ENCODE results near the gene DZIP1L. TPM values are rescaled to one million over a fixed set of nuclear protein-coding genes. Genes with fewer than 3 reads are reported as not detected.
"Not testable (repeated sequence)": the region's sequence is repeated elsewhere in the genome, so short reads cannot be mapped to it uniquely, and the experiment has no call there.

DZIP1L gene
- total RNA-seq = 10 to 100 TPM in 4 of 8 experiments, 1 to 10 TPM in 4; 3.9 to 59.9 (median 12.1) TPM

GRCh38 chr3:138114988-138115971 is at the start of gene DZIP1L:
Gene DZIP1L, minus strand, starts transcription at chr3:138115608. Its CDS starts 11,637 bp downstream, at chr3:138103971.
- 0% methylated on average over 1 to 4 of the region's 86 CpGs; no CpG with 5 or more reads in 5 of the 10 experiments for WGBS, 10 experiments
- Histone ChIP-seq H3K4me3 (peak within 1 kb of the TSS; percentile 48 to 81 (median 70)), H3K4me1 (replicated peaks in 1 of 2) (peaks cover 12 to 18% of the 10 kb centered on the region in 2 donors), H3K27ac (peak within 1 kb of the TSS; percentile 49 to 81)
- in situ Hi-C loops (cut with MboI; ENCODE audit: low pct_unique_long_range_greater_than_20kb in 2 of 9, low sequenced_read_pairs in 9 of 9, unreplicated experiment in 9 of 9) = loop anchor here in 1 of 9 experiments (10.0 kb wide), 1 partner anchor 50 kb away; no protein-coding TSS in a partner anchor
- peak; percentile 63 to 90 (median 83) for ATAC-seq (replicated peaks in 6 of 8)

- Histone ChIP-seq H3K4me3 (no peak overlapping the region), H3K27ac (no peak overlapping the region), H3K4me1 (replicated peaks in 1 of 2) (no peaks in the 10 kb centered on the region)
- no peak for ATAC-seq (replicated peaks in 6 of 8)
- in situ Hi-C loops (cut with MboI; ENCODE audit: low pct_unique_long_range_greater_than_20kb in 2 of 9, low sequenced_read_pairs in 9 of 9, unreplicated experiment in 9 of 9) = no loop called here
- WGBS, 10 experiments = 87 to 100% (median 94%) methylated on average over 2 of the region's 2 CpGs; no CpG with 5 or more reads in 7 of the 10 experiments
Measured at GRCh38 chr3:138165061-138165460, 49.7 kb upstream of the DZIP1L start.

- H3K27ac ChIP-seq = no peak overlapping the region
- no peak for ATAC-seq (replicated peaks in 6 of 8)
- in situ Hi-C loops (cut with MboI; ENCODE audit: low pct_unique_long_range_greater_than_20kb in 2 of 9, low sequenced_read_pairs in 9 of 9, unreplicated experiment in 9 of 9) = no loop called here
- no peak overlapping the region for H3K4me3 ChIP-seq
- H3K4me1 ChIP-seq (replicated peaks in 1 of 2) = no peaks in the 10 kb centered on the region
- WGBS, 10 experiments = 90 to 100% (median 99%) methylated on average over 1 to 4 of the region's 4 CpGs; no CpG with 5 or more reads in 3 of the 10 experiments
Measured at GRCh38 chr3:138157743-138158142, 42.3 kb upstream of the DZIP1L start.

DNA sequence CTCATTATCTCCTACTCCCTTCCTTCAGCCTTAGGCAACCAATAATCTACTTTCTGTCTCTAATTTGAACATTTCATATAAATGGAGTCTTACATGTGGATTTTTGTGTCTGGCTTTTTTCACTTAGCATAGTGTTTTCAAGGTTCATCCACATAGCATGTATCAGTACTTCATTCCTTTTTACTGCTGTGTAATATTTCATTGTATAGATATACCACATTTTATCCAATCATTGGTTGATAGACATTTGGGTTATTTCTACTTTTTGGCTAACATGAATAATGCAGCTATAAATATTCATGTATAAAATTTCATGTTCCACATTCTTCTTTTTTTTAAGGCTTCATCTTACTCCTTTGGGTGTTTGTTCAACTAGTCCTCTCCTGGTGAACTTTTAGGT is 39.1 kb upstream of the DZIP1L start:
- in situ Hi-C loops (cut with MboI; ENCODE audit: low pct_unique_long_range_greater_than_20kb in 2 of 9, low sequenced_read_pairs in 9 of 9, unreplicated experiment in 9 of 9) = no loop called here
- ATAC-seq (replicated peaks in 6 of 8) = no peak
- Histone ChIP-seq H3K4me3 (no peak overlapping the region), H3K4me1 (replicated peaks in 1 of 2) (no peaks in the 10 kb centered on the region), H3K27ac (no peak overlapping the region)

- no peak for ATAC-seq (replicated peaks in 6 of 8)
- H3K4me1 ChIP-seq (replicated peaks in 1 of 2) = no peaks in the 10 kb centered on the region
- in situ Hi-C loops (cut with MboI; ENCODE audit: low pct_unique_long_range_greater_than_20kb in 2 of 9, low sequenced_read_pairs in 9 of 9, unreplicated experiment in 9 of 9) = no loop called here
- 40 to 90% (median 73%) methylated on average over 2 to 4 of the region's 4 CpGs for WGBS, 10 experiments
- H3K4me3 ChIP-seq = no peak overlapping the region
- H3K27ac ChIP-seq = no peak overlapping the region
Measured at GRCh38 chr3:138148503-138148902, 33.1 kb upstream of the DZIP1L start.

DNA sequence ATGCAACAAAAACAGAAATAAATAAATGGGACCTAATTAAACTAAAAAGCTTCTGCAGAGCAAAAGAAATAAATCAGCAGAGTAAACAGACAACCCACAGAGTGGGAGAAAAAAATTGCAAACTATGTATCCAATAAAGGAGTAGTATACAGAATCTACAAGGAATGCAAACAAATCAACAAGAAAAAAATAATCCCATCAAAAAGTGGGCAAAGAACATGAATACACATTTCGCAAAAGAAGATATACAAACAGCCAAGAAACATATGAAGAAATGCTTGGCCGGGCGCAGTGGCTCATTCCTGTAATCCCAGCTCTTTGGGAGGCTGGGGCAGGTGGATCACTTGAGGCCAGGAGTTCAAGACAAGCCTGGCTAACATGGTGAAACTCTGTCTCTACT is 26.8 kb upstream of the DZIP1L start:
- H3K4me3 ChIP-seq; H3K4me1 ChIP-seq (replicated peaks in 1 of 2); H3K27ac ChIP-seq; ATAC-seq (replicated peaks in 6 of 8); in situ Hi-C loops (cut with MboI; ENCODE audit: low pct_unique_long_range_greater_than_20kb in 2 of 9, low sequenced_read_pairs in 9 of 9, unreplicated experiment in 9 of 9): not testable (repeated sequence)
- WGBS, 10 experiments = 76 to 100% (median 92%) methylated on average over 1 to 3 of the region's 3 CpGs; no CpG with 5 or more reads in 1 of the 10 experiments

DNA sequence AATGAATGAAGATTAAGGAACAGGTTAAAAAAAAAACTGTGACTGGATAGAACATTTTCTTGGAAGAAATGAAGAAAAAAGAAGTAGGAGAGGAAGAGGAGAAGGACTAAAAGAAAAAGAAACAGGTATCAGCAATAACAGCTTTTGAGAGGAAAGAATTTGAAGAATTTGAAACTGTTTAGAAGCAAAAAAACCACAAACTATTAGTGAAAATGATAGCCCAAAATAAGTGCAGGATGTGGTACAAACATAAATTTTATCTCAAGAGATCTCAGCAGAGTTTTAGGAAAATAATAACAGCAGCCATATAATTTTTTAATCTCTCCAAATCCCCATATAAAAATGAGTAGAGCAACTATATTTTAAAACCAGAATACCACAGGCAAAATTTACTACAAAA is 25.5 kb upstream of the DZIP1L start:
- H3K4me3 ChIP-seq = no peak overlapping the region
- H3K4me1 ChIP-seq (replicated peaks in 1 of 2) = no peaks in the 10 kb centered on the region
- H3K27ac ChIP-seq = no peak overlapping the region
- in situ Hi-C loops (cut with MboI; ENCODE audit: low pct_unique_long_range_greater_than_20kb in 2 of 9, low sequenced_read_pairs in 9 of 9, unreplicated experiment in 9 of 9) = no loop called here
- ATAC-seq (replicated peaks in 6 of 8) = no peak

DNA sequence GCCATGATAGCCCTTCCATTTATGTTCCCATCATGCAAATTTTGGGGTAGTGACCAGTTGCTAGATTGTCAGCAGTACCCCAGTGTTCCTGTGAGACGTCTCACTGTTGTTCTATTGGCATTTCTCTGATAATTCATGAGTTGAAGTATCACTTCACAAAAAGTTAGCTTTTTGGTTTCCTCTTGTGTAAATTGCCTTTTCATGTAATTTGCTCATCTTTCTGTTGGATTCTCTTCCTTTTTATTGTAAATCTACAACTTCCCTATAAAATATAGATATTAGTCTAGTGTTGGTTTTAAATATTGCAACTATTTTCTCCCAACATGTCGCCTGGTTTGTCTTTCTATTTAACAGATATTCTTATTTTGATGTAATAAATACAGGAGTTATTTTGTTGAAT is 24.3 kb upstream of the DZIP1L start:
- WGBS, 10 experiments = 8 to 73% (median 45%) methylated on average over 1 to 2 of the region's 2 CpGs; no CpG with 5 or more reads in 1 of the 10 experiments
- no peak for ATAC-seq (replicated peaks in 6 of 8)
- in situ Hi-C loops (cut with MboI; ENCODE audit: low pct_unique_long_range_greater_than_20kb in 2 of 9, low sequenced_read_pairs in 9 of 9, unreplicated experiment in 9 of 9) = no loop called here

DNA sequence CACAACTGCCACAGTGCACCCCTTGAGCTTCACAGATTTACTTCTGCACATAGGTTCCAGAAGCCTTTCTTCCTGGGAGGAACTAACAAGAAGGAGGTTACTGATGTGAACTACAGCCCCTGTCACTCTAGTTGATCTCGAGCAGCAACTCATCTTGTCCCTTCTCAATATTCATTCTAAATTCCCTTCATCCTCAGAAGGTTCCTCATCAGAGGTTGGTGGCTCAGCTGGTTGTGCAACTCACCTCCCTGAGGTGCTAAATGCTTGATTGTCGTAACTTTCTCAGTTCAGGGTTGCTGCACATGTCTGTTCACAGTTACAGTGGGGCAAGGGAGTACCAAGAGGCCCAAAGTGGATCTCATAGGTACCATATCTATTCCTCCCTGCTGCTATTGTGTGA is 22.5 kb upstream of the DZIP1L start:
- ATAC-seq (replicated peaks in 6 of 8) = no peak
- in situ Hi-C loops (cut with MboI; ENCODE audit: low pct_unique_long_range_greater_than_20kb in 2 of 9, low sequenced_read_pairs in 9 of 9, unreplicated experiment in 9 of 9) = no loop called here

More for the DNA sequence above, 24.3 kb upstream of the DZIP1L start:
- no peak overlapping the region for H3K4me3 ChIP-seq
- no peaks in the 10 kb centered on the region for H3K4me1 ChIP-seq (replicated peaks in 1 of 2)
- H3K27ac ChIP-seq = no peak overlapping the region

DNA sequence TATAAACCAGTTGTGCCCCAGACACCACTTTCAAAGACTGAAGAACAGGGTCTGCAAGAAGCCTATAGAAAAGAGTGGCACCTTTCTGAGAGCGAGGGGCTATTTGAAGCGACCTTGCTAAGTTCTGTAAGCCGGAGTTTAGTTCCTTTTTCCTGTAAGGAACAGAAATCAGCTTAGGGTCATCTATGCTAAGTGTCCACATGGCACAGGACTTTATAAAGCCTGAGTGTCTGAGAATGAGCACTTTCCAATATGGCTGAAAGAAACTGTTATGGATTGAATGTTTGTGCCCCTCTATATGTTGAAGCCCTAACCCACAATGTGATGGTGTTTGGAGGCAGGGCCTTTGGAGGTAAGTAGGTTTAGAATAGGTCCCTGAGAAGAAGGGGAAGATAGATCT is 20.8 kb upstream of the DZIP1L start:
- no peak for ATAC-seq (replicated peaks in 6 of 8)
- in situ Hi-C loops (cut with MboI; ENCODE audit: low pct_unique_long_range_greater_than_20kb in 2 of 9, low sequenced_read_pairs in 9 of 9, unreplicated experiment in 9 of 9) = no loop called here
- H3K27ac ChIP-seq = no peak overlapping the region
- WGBS, 10 experiments = 60 to 100% (median 79%) methylated on average over 1 to 3 of the region's 3 CpGs; no CpG with 5 or more reads in 5 of the 10 experiments
- no peaks in the 10 kb centered on the region for H3K4me1 ChIP-seq (replicated peaks in 1 of 2)
- no peak overlapping the region for H3K4me3 ChIP-seq

More for the DNA sequence above, 22.5 kb upstream of the DZIP1L start:
- H3K4me3 ChIP-seq = no peak overlapping the region
- WGBS, 10 experiments = 69 to 80% (median 78%) methylated on average over 1 to 2 of the region's 2 CpGs; no CpG with 5 or more reads in 6 of the 10 experiments
- no peaks in the 10 kb centered on the region for H3K4me1 ChIP-seq (replicated peaks in 1 of 2)
- H3K27ac ChIP-seq = no peak overlapping the region

GRCh38 chr3:138135833-138136194 is 20.4 kb upstream of the DZIP1L start:
- in situ Hi-C loops (cut with MboI; ENCODE audit: low pct_unique_long_range_greater_than_20kb in 2 of 9, low sequenced_read_pairs in 9 of 9, unreplicated experiment in 9 of 9) = no loop called here
- Histone ChIP-seq H3K4me3 (no peak overlapping the region), H3K4me1 (replicated peaks in 1 of 2) (no peaks in the 10 kb centered on the region), H3K27ac (no peak overlapping the region)
- ATAC-seq (replicated peaks in 6 of 8) = no peak
- 0 to 86% (median 57%) methylated on average over 1 to 2 of the region's 2 CpGs; no CpG with 5 or more reads in 3 of the 10 experiments for WGBS, 10 experiments

- Histone ChIP-seq H3K27ac (no peak overlapping the region), H3K4me1 (replicated peaks in 1 of 2) (no peaks in the 10 kb centered on the region), H3K4me3 (no peak overlapping the region)
- no peak for ATAC-seq (replicated peaks in 6 of 8)
- 20 to 90% (median 84%) methylated on average over 2 to 3 of the region's 3 CpGs for WGBS, 10 experiments
- in situ Hi-C loops (cut with MboI; ENCODE audit: low pct_unique_long_range_greater_than_20kb in 2 of 9, low sequenced_read_pairs in 9 of 9, unreplicated experiment in 9 of 9) = no loop called here
Measured at GRCh38 chr3:138135146-138135832, 19.9 kb upstream of the DZIP1L start.

DNA sequence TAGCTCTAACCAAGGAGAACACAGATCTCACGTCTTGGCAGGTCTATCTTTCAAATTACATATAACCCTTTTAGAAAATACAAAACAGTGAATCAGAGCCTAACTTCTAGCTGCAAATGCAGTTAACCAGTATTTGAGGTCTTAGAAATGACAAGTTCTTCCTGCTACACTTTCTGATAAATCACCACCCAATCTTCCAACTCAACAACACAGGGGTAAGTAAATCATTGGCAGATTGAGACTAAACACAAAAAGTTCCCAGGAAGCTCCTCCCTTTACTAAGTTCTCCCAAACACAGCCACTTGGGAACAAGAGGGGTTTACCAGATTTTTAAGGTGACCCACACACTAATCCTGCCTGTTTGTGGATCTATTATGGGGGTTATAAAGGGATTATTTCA is 16.8 kb upstream of the DZIP1L start, which contains the start of gene A4GNT:
A4GNT (minus strand) TSS at position 152 of the 400 bp plus-strand sequence. CDS start 1,134 bp downstream, outside the sequence.
- no peaks in the 10 kb centered on the region for H3K4me1 ChIP-seq (replicated peaks in 1 of 2)
- ATAC-seq (replicated peaks in 6 of 8) = no peak
- 40 to 80% (median 60%) methylated on average over 1 of the region's 1 CpG; no CpG with 5 or more reads in 5 of the 10 experiments for WGBS, 10 experiments
- no peak within 1 kb of the TSS for H3K27ac ChIP-seq
- H3K4me3 ChIP-seq = no peak within 1 kb of the TSS
- in situ Hi-C loops (cut with MboI; ENCODE audit: low pct_unique_long_range_greater_than_20kb in 2 of 9, low sequenced_read_pairs in 9 of 9, unreplicated experiment in 9 of 9) = no loop called here

All from motor neuron (in vitro differentiated cells).